ENCODE data around the gene ATG4D. TPM values are rescaled to one million over a fixed set of nuclear protein-coding genes. Genes with fewer than 3 reads are reported as not detected.

Gene ATG4D
- total RNA-seq (ENCODE audit: low replicate concordance), result 6.3 and 19.0 TPM in 2 replicates

GRCh38 chr19:10543420-10544241 is at the start of gene ATG4D:
ATG4D (plus strand) TSS chr19:10543904; CDS start chr19:10544091, 187 bp downstream.

DNA sequence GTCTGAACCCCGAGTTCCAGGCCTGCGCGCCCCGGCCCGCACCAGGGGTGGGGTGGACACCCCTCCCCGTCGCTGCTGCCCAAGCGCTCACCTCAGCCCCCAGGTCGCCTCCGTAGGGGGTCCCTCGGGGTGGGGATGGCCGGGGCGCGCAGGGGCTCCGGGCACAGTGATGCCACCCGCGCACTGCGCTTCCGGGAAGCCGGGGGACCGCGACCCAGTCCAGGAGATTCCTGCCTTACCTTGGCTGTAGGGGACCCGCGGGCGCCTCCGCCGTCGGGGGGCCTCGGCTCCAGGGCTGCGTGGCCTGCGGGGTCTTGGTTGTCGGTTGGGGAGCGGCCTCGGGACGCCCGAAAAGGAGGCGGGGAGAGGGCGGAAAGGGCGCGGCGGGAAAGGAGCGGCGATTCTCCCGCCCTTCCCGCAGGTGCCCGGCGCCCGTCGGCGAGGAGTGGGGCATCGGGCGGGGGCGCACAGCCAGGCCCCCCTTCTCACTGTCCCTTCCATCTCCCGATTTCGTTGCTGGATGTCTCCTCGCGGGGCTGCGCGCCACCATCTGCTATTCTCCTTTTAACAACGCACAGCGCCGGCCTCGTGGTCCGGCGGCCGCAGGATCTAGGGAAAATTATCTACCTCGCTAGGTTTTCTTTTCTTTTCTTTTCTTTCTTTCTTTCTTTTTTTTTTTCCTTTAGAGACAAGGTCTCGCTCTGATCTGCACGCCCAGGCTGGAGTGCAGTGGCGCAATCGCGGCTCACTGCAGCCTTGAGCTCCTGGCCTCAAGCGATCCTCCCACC is 40.5 kb upstream of the ATG4D start, which contains the start of gene KEAP1:
Gene KEAP1 (minus strand): TSS at position 355 of the 788 bp plus-strand sequence. CDS start 3,323 bp downstream, outside the sequence.

DNA sequence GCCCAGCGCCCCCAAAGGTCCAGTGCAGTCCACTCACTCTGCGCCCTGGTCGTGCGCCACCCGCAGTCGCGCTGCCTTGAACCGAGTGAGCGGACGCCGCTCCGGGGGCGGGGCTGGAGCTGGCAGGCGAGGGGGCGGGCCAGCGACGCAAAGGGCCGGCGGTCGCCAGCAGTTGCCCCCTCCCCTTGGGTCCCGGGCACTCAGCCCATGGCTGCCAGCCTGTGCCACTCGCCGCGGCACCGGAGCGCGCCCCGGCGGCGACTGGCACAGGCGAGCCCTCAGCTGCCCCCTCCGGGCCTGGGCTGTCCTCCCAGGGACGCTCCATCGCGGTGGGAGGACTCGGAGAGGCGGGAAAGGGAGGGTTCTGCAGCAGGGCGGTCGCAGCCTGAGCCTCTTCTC is 26.3 kb upstream of the ATG4D start, which contains the start of gene S1PR5:
Gene S1PR5 (minus strand): TSS at position 87 of the 399 bp plus-strand sequence. CDS start 2,436 bp downstream, outside the sequence.

DNA sequence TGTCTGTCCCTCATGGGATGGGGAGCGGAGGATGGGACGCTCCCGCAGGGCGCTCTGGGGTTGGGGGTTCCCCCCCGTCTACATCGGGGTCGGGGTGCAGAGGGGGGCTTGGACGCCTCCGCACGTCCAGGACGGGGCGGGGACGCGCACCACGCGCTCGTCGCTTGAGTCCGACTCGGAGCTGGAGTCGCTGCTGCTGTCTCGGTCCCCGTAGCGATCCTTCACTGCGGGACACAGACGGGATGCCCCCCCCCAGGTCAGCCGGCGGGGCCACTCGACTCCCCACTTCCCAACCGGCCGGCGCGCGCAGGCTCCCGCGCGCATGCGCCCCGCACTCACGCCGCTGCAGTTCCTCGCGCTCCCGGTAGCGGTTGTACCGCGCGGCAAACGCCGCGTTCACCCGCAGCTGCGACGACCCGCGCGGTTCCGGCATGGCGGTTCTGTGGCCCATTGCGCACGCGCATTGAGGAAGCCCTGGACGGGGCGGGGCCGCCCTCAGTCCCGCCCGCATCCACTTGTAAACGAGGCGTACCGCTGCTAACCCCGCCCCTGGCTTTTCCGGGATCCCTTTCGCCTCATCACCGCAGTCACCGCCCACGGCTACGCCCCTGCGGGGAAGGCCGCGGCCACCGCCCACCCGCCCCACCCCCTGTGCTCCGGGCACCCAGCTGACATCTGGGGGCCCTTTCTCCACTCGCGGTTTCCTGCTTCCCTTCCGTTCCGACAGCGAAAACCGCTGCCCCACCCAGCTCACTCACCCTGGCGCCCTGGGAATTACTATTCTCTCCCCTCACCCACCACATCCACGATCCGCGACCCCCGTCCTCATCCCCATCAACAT is 22.1 kb downstream of the ATG4D start, which contains the start of gene KRI1:
Gene KRI1 (minus strand): TSS at position 444 of the 841 bp plus-strand sequence. CDS start 11 bp downstream, at position 433.

GRCh38 chr19:10568826-10569651 is 25.3 kb downstream of the ATG4D start, which contains the start of gene CDKN2D:
CDKN2D (minus strand) TSS chr19:10568979; CDS start chr19:10568653, 326 bp downstream.

GRCh38 chr19:10587022-10587838 is 43.5 kb downstream of the ATG4D start, which contains the start of gene AP1M2:
AP1M2 (minus strand) TSS chr19:10587312; CDS start chr19:10587231, 81 bp downstream.

Other genes starting within 250 kb of the ATG4D start
- gene ZGLP1, start 234.1 kb upstream of the ATG4D start, total RNA-seq (ENCODE audit: low replicate concordance), result 0.23 and 0.30 TPM in 2 replicates
- 7.1 and 21.8 TPM in 2 replicates for gene FDX2, start 227.9 kb upstream of the ATG4D start, total RNA-seq (ENCODE audit: low replicate concordance)
- gene RAVER1, start 210.4 kb upstream of the ATG4D start, total RNA-seq (ENCODE audit: low replicate concordance), result 8.2 and 10.9 TPM in 2 replicates
- gene ICAM3, start 204.3 kb upstream of the ATG4D start, total RNA-seq (ENCODE audit: low replicate concordance), result 15.1 and 21.7 TPM in 2 replicates
- 70.4 and 104 TPM in 2 replicates for gene TYK2, start 163.3 kb upstream of the ATG4D start, total RNA-seq (ENCODE audit: low replicate concordance)
- 256 and 276 TPM in 2 replicates for gene CDC37, start 140.4 kb upstream of the ATG4D start, total RNA-seq (ENCODE audit: low replicate concordance)
- gene PDE4A, start 123.4 kb upstream of the ATG4D start, total RNA-seq (ENCODE audit: low replicate concordance), result 2.5 and 2.9 TPM in 2 replicates
- gene KEAP1, start 40.5 kb upstream of the ATG4D start, total RNA-seq (ENCODE audit: low replicate concordance), result 71.8 and 163 TPM in 2 replicates
- 0.82 and 2.3 TPM in 2 replicates for gene S1PR5, start 26.5 kb upstream of the ATG4D start, total RNA-seq (ENCODE audit: low replicate concordance)
- gene KRI1, start 22.1 kb downstream of the ATG4D start, total RNA-seq (ENCODE audit: low replicate concordance), result 8.6 and 13.5 TPM in 2 replicates
- 7.4 and 9.1 TPM in 2 replicates for gene CDKN2D, start 25.1 kb downstream of the ATG4D start, total RNA-seq (ENCODE audit: low replicate concordance)
- gene AP1M2, start 43.4 kb downstream of the ATG4D start, total RNA-seq (ENCODE audit: low replicate concordance), result 2.5 TPM in 1 of 2 replicates, not detected in the other
- gene SLC44A2, start 81.6 kb downstream of the ATG4D start, total RNA-seq (ENCODE audit: low replicate concordance), result 17.2 and 37.4 TPM in 2 replicates
- 44.9 and 93.1 TPM in 2 replicates for gene ILF3, start 110.4 kb downstream of the ATG4D start, total RNA-seq (ENCODE audit: low replicate concordance)
- 31.3 and 58.2 TPM in 2 replicates for gene QTRT1, start 157.5 kb downstream of the ATG4D start, total RNA-seq (ENCODE audit: low replicate concordance)
- 82.4 and 88.9 TPM in 2 replicates for gene DNM2, start 174.2 kb downstream of the ATG4D start, total RNA-seq (ENCODE audit: low replicate concordance)